Stimulated activated CD4-positive, alpha-beta T cell treated with anti-CD3 and anti-CD28 coated beads, Interleukin-4, amount 100 ng/mL, for 24 hours (primary cell): ENCODE measurements around the gene SIAH3.
"Not testable (repeated sequence)": the region's sequence is repeated elsewhere in the genome, so short reads cannot be mapped to it uniquely, and the experiment has no call there.

ENCODE experiments used
- DNase-seq: peaks from one replicate; pipeline ENCODE4 v3.0.0-alpha.2; 2020

Gene SIAH3

DNA sequence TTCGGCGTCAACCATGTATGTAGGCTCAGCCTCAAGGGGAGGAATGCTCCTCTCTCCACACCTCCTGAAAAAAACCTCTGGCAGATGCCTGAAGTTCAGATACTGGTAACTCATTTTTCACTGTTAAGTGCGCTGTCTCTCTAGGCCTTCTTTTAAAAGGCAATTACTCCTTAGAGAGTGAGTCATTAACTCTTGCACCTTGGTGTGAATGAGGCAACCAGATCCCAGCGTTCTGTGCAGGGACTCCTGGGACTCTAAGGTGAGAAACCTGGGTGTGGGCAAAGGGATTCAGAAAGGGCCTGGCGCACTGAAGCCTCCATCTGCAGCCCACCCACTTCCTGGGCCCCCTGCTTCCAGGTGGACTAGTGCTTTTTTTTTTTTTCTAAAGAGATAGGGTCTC lies 71.7 kb downstream of the SIAH3 start:
- DNase-seq: no peak

DNA sequence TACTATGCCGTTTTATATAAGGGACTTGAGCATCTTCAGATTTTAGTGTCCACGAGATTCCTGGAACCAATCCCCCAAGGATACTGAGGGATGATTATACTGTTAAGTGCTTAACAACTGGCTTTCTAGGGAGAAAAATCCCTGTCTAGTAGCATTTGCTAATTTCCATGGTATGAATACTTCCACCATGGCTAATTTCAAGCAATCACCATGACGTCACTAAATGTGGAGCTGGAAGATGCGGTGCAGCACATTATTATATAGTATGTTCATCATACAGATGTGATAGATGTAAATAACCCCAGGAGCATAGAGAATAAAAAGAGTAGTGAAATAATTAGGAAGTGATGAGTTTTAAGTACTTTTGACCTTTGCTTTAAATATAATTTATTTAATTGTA lies 72.7 kb downstream of the SIAH3 start:
- DNase-seq: no peak

DNA sequence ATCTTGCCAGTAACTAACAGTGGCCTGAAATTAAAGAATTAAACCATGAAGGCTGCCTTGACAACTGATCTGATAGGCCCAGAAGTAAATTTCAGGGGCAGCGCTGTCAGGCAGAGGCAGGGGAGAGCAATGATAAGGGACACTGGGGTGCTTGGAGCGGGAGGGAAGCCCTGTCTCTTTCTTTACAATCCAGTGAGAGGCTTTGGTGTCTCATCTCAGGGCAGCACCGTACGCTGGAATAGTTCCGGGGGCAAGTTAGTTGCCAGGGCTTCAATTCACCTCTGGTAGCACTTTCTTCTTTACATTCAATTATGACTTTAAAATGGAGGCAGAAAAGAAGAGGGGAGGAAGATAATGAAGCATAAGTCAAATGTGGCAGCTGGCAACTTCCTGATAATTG lies 74.8 kb downstream of the SIAH3 start:
- no peak for DNase-seq

DNA sequence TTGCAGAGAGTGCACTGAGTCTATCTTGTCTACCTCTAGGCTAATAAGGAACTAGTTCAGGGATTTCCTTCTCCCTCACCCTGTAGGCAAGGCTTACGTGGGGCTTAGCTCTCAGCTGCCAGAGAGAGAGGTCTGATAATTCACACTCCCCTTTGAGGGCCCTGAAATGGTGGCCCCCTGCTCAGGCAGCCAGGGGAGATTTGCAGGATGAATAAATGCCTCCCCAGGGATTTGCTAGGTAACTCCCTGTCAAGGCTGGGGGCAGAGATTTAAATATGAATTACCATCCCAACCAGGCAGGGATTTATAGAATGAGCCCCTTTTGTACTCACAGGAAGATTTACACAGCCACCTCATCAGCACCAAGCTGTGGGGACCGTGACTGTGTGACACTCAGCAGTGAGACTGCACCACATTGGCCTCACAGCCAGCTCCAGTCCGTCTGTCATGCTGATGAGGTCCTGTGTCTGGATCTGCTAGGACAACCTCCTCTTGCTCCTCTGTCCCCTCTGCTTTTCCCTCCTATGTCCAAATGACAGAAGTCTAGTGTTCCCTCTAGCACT lies 76.1 kb downstream of the SIAH3 start:
- no peak for DNase-seq

DNA sequence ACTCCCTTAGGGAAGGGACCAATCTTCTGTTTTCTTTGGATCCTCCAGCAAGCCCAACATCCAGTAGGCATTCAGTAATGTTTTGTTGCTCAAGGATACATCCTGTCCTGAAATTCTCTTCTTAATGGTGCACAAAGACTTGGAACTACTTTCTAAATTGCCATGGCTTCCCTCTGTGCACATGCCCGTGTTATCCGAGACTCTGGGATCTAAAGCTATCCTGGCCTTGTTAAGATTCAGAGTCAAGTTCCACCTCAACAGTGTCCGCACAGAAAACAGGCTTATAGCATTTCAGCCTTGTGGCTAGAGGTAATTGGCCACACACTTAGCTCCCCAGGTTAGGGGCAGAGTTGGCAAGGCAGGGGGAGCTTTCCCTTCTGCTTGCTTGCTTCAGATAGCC lies 77.6 kb downstream of the SIAH3 start:
- DNase-seq: no peak

DNA sequence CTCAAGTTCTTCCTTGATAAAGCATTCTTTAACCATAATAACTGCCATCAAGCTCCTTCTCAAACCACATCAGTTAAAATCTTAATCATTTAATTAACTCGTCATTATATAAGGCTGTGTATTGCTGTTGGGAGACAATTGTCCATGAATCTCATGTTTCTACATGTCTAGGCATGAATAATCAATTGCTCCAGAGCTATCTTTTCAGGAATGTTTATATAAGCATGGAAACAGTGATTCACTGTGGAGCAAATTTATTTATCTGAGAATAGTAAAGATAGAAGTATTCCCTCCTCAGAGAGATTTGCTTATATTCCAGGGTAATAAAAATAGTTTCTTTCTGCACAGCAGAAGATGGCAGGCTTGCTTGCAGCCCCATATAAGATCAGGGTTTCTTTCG lies 78.3 kb downstream of the SIAH3 start:
- no peak for DNase-seq

DNA sequence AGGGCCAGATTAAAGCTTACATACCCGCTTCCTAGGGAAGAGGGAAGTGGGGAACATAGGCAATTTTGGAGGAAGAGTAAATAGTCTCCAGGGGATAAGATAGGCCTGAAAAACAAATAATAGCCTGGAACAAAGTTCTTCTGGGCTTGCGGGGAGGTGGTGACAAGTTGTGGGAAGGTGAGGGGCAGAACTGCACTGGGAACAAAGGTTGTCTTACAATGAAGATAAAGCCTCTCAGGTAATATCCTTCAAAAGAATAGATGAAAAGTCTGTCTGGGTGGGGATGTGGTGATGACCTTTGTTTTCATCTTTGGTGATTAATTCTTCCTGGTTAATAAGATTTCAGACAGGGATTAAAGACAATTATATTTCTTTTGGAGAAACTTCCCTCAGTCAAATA lies 80.7 kb downstream of the SIAH3 start:
- DNase-seq: no peak

DNA sequence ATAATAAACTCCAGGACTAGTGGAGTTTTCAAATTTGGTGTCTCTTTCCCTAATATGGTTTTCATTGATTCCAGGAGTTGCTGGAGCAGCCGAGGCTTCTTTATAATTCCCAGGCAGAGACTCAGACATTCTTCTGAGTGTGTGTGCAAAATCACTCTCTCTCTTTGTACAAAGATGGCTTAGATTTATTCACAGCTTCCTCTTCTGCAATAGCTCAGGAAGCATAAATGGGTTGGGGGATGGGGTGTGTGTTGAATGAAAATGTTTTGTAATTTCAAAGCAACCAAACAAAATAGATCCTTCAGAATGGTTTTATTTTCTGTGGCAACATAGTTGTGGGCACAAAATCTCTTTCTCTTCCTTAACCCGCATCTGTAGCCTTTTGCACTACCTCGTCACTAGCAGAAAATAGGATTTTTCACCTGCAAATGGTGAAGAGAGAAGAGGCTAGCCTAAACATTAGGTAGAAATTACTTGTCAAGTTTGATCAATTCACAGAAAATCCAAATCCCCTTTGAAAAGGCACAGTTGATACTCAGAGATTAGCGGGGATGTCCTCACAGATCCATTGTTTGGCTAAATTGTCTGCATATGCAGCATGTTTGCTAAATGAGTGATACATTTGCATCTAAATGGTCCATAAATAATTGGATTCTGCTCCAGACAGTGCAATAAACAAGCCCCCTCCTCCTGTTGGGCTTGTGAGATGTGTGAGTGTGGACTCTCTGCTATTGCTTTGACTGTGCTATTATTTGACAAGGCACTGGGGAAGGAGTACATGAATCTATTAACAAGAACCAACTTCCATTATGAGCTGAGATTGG lies 82.7 kb downstream of the SIAH3 start:
- DNase-seq: no peak

DNA sequence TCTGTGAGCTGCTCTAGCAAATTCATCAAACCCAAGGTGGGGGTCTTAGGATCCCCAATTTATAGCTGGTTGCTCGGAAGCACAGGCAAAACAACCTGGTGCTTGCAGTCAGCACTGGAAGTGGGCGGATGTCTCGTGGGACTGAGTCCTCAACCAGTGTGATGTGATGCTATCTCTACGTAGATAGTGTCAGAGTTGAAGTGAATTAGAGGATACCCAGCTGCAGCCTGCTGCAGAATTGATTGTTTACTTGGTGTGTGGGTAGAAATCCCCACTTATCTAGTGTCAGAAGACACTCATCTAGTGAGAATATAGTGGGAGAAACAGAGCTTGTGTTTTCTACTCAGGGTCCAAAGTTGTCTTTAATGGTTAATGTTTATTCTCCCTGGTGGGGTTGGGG lies 86.1 kb downstream of the SIAH3 start:
- no peak for DNase-seq

DNA sequence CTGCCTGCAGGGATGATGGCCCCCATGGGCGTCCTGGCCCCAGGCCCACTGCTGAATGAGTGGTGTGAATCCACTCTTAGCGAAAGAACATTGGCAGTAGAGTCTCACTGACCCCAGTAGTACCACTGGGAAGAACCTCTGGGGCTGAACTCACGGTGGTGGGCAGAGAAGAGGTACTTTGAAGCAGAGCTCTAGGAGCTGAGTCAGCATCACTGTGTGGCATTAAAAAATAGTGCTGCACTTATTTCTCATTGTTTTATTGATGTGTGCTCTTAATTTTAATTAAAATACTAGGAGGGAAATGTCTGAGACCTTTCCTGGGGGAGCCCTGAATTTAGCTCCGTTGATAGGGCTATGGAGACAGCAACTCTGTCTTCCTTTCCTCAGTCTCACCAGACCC lies 88.1 kb downstream of the SIAH3 start:
- no peak for DNase-seq

DNA sequence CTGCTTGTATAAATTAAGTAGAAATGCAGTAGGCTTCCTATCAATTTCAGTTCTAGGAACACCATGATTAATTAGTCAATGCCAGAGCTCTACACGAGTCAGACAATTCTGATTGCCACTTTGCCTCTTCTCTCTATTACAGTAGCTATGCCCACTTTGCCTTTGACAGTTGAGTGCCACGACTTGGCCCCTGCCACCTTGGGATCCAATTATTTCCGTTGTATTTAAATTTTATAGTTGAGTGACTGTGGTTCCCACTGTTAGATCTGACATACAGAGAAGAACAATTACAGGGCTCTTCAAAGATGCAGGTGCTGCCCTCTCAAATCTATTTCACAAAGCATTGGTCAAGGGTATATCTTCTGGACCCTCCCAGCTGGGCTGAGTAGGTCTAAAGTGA lies 94.0 kb downstream of the SIAH3 start:
- DNase-seq: not testable (repeated sequence)

DNA sequence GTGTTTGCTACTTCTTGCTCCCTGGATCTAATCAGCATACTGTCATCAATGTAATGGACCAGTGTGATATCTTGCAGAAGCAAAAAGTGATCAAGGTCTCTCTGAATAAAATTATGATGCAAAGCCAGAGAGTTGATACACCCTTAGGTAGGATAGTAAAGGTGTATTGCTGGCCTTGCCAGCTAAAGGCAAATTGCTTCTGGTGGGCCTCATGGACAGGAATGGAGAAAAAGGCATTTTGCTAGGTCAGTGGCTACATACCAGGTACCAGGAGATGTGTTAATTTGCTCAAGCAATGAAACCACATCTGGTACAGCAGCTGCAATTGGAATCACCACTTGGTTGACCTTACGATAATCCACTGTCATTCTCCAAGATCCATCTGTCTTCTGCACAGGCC lies 95.1 kb downstream of the SIAH3 start:
- DNase-seq: not testable (repeated sequence)

DNA sequence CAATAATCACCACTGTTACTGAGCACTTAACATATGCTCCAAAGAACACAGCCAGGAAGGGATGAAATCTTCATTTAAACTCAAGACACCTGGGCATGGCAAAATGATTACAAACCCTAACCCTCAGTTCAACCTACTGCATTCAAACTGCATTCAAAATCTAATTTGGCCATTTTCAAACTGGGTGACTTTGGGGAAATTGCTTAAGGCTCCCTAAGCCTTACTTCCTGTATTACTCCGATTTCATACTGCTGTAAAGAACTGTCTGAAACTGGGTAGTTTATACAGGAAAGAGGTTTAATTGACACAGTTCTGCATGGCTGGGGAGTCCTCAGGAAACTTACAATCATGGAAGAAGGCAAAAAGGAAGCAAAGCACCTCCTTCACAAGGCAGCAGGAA lies 99.0 kb downstream of the SIAH3 start:
- no peak for DNase-seq

DNA sequence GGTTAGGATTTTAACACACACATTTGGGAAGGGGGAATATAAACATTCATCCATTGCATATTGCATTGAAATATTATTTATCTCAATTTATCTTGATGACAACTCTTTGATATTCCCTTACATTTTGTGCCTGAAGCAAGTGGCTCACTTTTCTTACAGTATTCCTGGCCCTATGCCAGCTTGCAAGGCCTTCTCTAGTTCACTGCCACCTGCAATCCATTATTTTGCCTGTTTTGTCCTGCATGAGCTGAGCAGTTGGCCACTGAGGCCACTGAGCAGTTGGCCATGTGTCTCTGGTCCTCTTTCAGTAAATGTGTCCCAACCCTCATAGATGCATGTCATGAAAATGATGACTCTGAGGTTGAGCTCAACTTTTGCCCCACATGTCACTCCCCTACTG lies 99.7 kb downstream of the SIAH3 start:
- no peak for DNase-seq

DNA sequence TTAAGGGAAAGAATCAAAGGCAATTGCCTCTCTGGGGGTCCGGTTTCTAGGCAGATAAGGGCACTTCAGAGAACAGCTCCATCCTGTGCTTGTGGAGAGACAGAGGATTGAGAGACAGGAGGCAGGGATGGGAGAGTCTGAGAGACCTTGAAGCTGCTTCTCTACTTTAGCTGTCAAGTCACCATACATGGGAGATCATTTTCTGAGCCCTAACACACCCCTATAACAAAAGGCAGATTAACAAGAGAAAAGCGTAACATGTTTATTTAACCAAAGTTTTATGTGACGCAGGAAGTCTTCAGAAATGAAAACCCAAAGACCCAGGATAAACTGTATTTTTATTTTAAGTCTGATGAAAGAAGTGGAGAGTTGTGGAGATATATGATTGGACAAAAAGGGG lies 101.0 kb downstream of the SIAH3 start:
- DNase-seq: no peak

DNA sequence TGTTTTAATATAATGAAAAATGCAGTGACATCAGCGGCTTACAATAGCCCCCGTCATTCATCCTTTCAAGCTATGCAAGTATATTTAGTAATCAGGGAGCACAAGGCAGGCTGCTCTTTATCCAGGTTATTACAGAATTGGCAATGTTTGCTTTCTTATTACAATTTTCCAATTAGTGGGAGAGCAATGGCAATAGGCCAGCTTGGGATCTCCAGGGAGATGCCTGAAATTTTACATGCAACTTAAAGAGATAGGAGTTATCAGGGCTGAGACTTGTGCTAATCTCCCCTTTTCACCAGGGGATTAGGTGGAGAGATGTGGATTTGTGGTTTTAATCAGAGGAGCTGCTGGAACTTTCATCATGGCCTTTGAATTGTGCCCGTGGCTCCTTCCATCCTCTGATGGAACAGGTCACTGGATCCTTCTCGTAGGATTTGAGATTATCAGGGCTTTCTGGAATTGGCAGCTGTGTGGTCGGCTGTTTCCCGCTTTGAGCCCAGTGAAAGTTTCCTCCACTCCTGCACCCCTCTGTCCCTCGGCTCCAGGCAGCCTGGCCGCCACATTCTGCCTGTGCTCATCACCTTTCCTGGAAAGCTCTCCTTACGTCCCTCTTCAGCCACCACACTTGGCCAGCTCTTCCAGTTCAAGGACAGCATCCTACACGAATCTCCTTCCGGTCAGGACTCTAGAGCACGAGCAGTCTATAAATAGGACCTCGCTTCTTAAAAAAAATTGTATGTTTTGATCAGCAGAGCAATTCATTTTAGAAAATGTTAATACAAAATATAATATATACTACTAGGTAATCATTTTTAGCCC lies 102.4 kb downstream of the SIAH3 start:
- DNase-seq: no peak

DNA sequence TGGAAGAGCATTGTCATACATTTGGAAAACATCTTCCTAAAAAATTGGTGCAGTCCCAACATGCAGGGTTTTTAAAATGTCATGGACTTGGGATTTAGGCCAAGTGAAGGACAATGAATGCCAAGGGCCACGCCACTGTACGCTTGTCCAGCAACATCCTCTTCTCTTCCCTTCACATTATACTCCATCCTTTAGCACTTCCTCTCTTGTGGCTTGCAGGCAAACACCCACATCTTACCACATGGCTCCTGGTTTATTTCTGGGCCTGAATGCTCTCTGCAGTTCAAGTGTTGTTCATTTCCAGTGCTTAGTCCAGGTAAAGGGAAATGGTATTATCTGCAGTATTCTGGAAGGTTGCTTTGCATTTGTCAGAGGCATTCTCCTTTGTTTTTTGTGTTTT lies 104.5 kb downstream of the SIAH3 start:
- no peak for DNase-seq

DNA sequence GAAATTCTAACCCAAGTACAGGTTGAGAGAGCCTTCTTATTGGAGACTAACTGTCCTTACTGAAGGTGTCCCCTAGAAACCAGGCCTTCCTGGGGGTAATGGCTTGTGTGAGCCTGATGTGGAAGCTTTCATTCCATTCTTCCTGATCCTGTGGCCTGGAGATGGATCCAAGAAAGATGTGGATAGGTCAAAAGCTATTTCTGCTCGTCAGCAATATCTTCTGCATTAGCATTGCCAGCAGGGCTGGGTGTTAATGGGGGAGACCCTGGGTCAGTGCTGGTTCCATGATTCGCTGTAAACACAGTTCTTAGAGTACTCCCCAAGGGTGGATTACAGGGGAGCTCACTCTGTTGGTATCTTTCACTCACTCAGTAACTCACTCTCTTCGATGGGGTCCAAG lies 106.6 kb downstream of the SIAH3 start:
- DNase-seq: no peak

DNA sequence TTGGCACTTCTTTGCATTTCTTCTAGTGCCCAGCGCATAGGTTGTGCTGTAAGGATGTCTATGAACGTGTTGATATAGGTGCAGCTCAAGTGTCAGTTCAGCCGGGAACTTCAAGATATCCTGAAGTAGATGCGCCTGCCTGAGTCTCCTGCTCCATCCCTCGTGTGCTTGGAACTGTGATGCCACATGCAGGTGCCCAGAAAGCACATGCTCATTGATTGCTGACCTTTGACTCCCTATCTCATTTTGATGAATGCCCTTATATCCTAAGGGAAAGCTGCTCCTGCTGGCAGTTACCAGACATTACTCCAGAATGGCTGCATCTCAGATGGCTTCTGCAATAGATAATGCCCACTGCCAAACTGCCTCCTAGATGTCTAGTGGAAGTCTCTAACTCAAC lies 108.6 kb downstream of the SIAH3 start:
- DNase-seq: no peak

DNA sequence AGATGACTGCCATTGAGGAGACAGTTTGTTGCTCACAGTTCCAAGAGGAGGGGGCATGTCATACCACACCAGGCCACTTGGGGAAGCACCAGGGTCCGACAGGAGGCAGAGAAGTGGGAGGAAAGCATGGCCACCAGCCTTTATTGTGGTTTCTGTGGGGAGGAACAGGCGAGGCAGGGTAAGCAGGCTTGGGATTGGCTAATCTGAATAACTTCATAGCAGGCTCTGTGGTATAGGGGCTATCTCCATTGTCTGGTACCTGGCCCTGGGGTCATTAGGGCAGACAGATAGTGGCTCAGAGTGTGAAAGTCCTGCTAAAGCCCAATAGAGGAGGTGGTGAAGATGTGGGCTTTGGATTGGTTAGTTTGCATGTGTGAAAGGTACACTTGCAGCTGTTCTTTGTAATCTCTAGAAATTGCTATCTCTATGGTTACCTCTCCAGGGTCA lies 114.0 kb downstream of the SIAH3 start:
- no peak for DNase-seq

DNA sequence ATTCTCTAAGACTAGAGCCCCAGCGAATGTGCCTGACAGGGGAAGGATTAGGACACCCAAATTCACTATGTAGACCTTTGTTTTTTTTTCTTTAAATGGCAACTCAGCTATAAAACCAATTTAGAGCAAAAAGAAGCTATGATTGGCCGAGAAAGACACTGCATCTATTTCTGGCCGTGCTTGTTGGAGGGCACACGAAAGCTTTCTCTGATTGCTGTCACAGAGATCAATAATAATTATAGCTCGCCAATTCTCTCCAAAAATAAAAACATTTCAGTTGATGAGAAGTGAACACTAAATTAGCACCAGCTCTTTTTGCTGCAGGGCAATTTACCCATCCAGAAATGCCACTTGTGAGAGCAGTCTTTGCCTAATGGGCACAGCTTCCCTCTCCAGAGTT lies 118.2 kb downstream of the SIAH3 start:
- no peak for DNase-seq

DNA sequence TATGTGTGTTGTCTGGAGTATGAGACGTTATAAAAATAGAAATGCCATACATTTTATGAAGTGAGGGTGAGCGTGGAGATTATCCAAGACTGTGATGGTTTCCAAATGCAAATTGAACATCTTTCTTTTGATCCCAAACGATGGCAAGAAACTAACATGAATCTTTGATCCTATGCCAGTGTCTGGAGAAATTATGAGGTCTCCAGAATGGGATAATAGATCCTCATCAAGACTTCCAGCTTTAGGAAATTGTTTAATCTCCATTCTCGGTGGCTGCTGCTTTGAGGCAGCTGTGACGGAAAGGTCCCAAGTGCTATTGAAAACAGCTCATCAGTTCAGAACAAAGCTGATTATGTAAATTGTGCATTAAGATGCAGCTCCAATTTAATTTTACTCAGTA lies 118.6 kb downstream of the SIAH3 start:
- no peak for DNase-seq

DNA sequence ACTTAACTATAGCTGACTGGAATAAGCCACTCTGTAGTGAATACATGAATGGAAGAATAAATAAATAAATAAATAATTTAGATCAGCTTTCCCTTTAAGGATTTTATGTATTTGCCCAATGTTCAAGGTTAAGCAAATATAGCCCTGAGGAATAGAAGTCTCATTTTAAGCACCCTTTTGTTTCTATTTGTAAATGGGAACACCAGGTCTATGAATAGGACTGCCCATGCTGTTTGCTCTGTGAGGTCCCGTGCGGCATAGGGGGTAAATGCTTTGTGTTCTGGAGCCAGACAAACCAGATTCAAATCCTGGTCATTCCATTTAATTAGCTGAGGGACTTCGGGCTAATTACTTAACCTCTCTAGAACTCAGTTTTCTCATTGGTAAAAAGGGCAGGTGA lies 120.1 kb downstream of the SIAH3 start:
- DNase-seq: no peak

DNA sequence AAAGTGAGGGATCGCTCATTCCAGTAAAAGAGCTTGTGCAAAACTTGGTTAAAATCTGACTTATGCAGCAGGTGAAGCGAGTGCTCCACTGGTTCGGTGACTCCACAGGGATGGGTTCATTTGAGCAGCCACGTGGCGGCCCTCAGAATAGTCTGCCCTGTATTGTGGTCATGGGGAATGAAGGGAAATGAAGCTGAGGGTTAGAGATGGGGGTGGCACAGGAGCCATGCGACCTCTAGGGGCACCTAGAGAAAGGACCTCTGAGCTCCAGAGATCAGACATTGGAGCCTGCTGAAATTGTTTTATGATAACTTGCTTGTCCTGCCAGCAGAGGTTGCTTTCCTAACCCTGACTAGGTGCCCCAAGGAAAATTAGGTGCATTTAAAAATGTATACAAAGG lies 122.8 kb downstream of the SIAH3 start:
- no peak for DNase-seq
